ENCODE results near the gene NOL6.
"Not testable (repeated sequence)": the region's sequence is repeated elsewhere in the genome, so short reads cannot be mapped to it uniquely, and the experiment has no call there.

Gene NOL6

GRCh38 chr9:33429256-33429985 lies 44.3 kb downstream of the NOL6 start:
- no peak for DNase-seq

- DNase-seq: no peak
Observed at GRCh38 chr9:33426843-33427293, 46.9 kb downstream of the NOL6 start.

GRCh38 chr9:33425128-33425533 lies 48.6 kb downstream of the NOL6 start:
- DNase-seq: no peak

GRCh38 chr9:33424492-33424891 lies 49.2 kb downstream of the NOL6 start:
- not testable (repeated sequence) for DNase-seq

- DNase-seq: not testable (repeated sequence)
Observed at GRCh38 chr9:33424043-33424442, 49.7 kb downstream of the NOL6 start.

GRCh38 chr9:33419708-33420303 lies 53.9 kb downstream of the NOL6 start:
- DNase-seq: no peak

- DNase-seq: no peak
Observed at GRCh38 chr9:33418090-33418489, 55.6 kb downstream of the NOL6 start.

GRCh38 chr9:33416996-33417395 lies 56.7 kb downstream of the NOL6 start:
- no peak for DNase-seq

GRCh38 chr9:33415501-33416038 lies 58.2 kb downstream of the NOL6 start:
- peak; percentile 64 for DNase-seq

- no peak for DNase-seq
Observed at GRCh38 chr9:33414889-33415500, 58.7 kb downstream of the NOL6 start.

GRCh38 chr9:33414268-33414667 lies 59.5 kb downstream of the NOL6 start:
- no peak for DNase-seq

All from femur (tissue), 1 donor.